ENCODE measurements around the gene SLC38A8. TPM values are rescaled to one million over a fixed set of nuclear protein-coding genes. Genes with fewer than 3 reads are reported as not detected.

The SLC38A8 gene
- total RNA-seq, 2 donors from 2014 or later, result not detected

- 71 to 84% methylated on average over 8 to 10 of the region's 10 CpGs for WGBS, 2 experiments (ENCODE audit: insufficient coverage in 1 of 2, insufficient read length in 1 of 2)
- no peak for TF ChIP-seq CTCF (conservative IDR thresholded peaks at IDR 0.05)
- peaks cover 11% of the 10 kb centered on the region for H3K27me3 Mint-ChIP-seq (ENCODE audit: insufficient read depth)
- Histone ChIP-seq H3K4me1 (ENCODE audit: control insufficient read depth, insufficient read depth, low read length) (no peaks in the 10 kb centered on the region), H3K27me3 (ENCODE audit: control insufficient read depth, insufficient read depth, low read length, poor library complexity, severe bottlenecking) (no peaks in the 10 kb centered on the region), H3K27ac (ENCODE audit: low read depth, low read length) (no peak overlapping the region), H3K9me3 (ENCODE audit: control insufficient read depth, low read length) (peaks cover 8% of the 10 kb centered on the region), H3K9ac (ENCODE audit: extremely low read depth, low read length, poor library complexity, severe bottlenecking) (no peak overlapping the region), H3K4me3 (ENCODE audit: low read length) (no peak overlapping the region), H3K36me3 (ENCODE audit: control insufficient read depth, insufficient read depth, low read length) (no peaks in the 10 kb centered on the region)
- H3K4me1 Mint-ChIP-seq, result peaks cover 7% of the 10 kb centered on the region
- peak; percentile 50 for DNase-seq
- H3K9me3 Mint-ChIP-seq, result peaks cover 13% of the 10 kb centered on the region
- H3K27ac Mint-ChIP-seq, result no peak overlapping the region
- no peak overlapping the region for H3K4me3 Mint-ChIP-seq
- H3K36me3 Mint-ChIP-seq (ENCODE audit: low read depth), result peaks cover under 1% of the 10 kb centered on the region
Measured at GRCh38 chr16:84026606-84027005, 16.0 kb downstream of the SLC38A8 start.

GRCh38 chr16:84024854-84025253, 17.7 kb downstream of the SLC38A8 start:
- H3K27me3 ChIP-seq (ENCODE audit: control insufficient read depth, insufficient read depth, low read length, poor library complexity, severe bottlenecking), result no peaks in the 10 kb centered on the region
- no peak overlapping the region for H3K4me3 ChIP-seq (ENCODE audit: low read length)
- no peak for DNase-seq
- H3K36me3 Mint-ChIP-seq (ENCODE audit: low read depth), result peaks cover 4% of the 10 kb centered on the region
- H3K4me3 Mint-ChIP-seq, result no peak overlapping the region
- peaks cover 28% of the 10 kb centered on the region for H3K9me3 Mint-ChIP-seq
- TF ChIP-seq CTCF (conservative IDR thresholded peaks at IDR 0.05), result no peak
- peaks cover 7% of the 10 kb centered on the region for H3K4me1 Mint-ChIP-seq
- no peaks in the 10 kb centered on the region for H3K36me3 ChIP-seq (ENCODE audit: control insufficient read depth, insufficient read depth, low read length)
- no peak overlapping the region for H3K27ac Mint-ChIP-seq
- H3K27ac ChIP-seq (ENCODE audit: low read depth, low read length), result no peak overlapping the region
- no peaks in the 10 kb centered on the region for H3K4me1 ChIP-seq (ENCODE audit: control insufficient read depth, insufficient read depth, low read length)
- peaks cover 19% of the 10 kb centered on the region for H3K9me3 ChIP-seq (ENCODE audit: control insufficient read depth, low read length)
- no peak overlapping the region for H3K9ac ChIP-seq (ENCODE audit: extremely low read depth, low read length, poor library complexity, severe bottlenecking)
- WGBS, 2 experiments (ENCODE audit: insufficient coverage in 1 of 2, insufficient read length in 1 of 2), result 89 to 90% methylated on average over 9 of the region's 9 CpGs
- peaks cover 17% of the 10 kb centered on the region for H3K27me3 Mint-ChIP-seq (ENCODE audit: insufficient read depth)

- H3K9me3 Mint-ChIP-seq, result peaks cover 39% of the 10 kb centered on the region
- peaks cover 7% of the 10 kb centered on the region for H3K4me1 Mint-ChIP-seq
- no peak overlapping the region for H3K4me3 ChIP-seq (ENCODE audit: low read length)
- TF ChIP-seq CTCF (conservative IDR thresholded peaks at IDR 0.05), result no peak
- DNase-seq, result no peak
- peaks cover 4% of the 10 kb centered on the region for H3K36me3 Mint-ChIP-seq (ENCODE audit: low read depth)
- no peak overlapping the region for H3K9ac ChIP-seq (ENCODE audit: extremely low read depth, low read length, poor library complexity, severe bottlenecking)
- peaks cover 19% of the 10 kb centered on the region for H3K9me3 ChIP-seq (ENCODE audit: control insufficient read depth, low read length)
- no peak overlapping the region for H3K27ac Mint-ChIP-seq
- no peak overlapping the region for H3K27ac ChIP-seq (ENCODE audit: low read depth, low read length)
- WGBS, 2 experiments (ENCODE audit: insufficient coverage in 1 of 2, insufficient read length in 1 of 2), result 75 to 83% methylated on average over 6 to 10 of the region's 11 CpGs
- H3K27me3 ChIP-seq (ENCODE audit: control insufficient read depth, insufficient read depth, low read length, poor library complexity, severe bottlenecking), result no peaks in the 10 kb centered on the region
- no peaks in the 10 kb centered on the region for H3K4me1 ChIP-seq (ENCODE audit: control insufficient read depth, insufficient read depth, low read length)
- no peak overlapping the region for H3K4me3 Mint-ChIP-seq
- H3K36me3 ChIP-seq (ENCODE audit: control insufficient read depth, insufficient read depth, low read length), result no peaks in the 10 kb centered on the region
- peaks cover 14% of the 10 kb centered on the region for H3K27me3 Mint-ChIP-seq (ENCODE audit: insufficient read depth)
Measured at GRCh38 chr16:84022644-84023043, 20.0 kb downstream of the SLC38A8 start.
